ENCODE data around the gene MSLN.

GRCh38 chr16:805474-805873, 44.9 kb downstream of the MSLN start:
- TF ChIP-seq, protein P1, sequence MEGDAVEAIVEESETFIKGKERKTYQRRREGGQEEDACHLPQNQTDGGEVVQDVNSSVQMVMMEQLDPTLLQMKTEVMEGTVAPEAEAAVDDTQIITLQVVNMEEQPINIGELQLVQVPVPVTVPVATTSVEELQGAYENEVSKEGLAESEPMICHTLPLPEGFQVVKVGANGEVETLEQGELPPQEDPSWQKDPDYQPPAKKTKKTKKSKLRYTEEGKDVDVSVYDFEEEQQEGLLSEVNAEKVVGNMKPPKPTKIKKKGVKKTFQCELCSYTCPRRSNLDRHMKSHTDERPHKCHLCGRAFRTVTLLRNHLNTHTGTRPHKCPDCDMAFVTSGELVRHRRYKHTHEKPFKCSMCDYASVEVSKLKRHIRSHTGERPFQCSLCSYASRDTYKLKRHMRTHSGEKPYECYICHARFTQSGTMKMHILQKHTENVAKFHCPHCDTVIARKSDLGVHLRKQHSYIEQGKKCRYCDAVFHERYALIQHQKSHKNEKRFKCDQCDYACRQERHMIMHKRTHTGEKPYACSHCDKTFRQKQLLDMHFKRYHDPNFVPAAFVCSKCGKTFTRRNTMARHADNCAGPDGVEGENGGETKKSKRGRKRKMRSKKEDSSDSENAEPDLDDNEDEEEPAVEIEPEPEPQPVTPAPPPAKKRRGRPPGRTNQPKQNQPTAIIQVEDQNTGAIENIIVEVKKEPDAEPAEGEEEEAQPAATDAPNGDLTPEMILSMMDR (conservative IDR thresholded peaks at IDR 0.05) = no peak
- no peak for TF ChIP-seq ZFX (IDR thresholded peaks at IDR 0.05)
